VCaP (cell line): ENCODE measurements around the gene IL11.
"Not testable (repeated sequence)": the region's sequence is repeated elsewhere in the genome, so short reads cannot be mapped to it uniquely, and the experiment has no call there.

Experiments used
- H3K27ac ChIP-seq: fragments of 450-650 bp; 2 replicates; pipeline ENCODE4 v1.5.1; 2017
- CTCF ChIP-seq: fragments of 450-650 bp; conservative IDR thresholded peaks from 2 replicates; pipeline ENCODE4 v1.5.1; 2017; ENCODE audit warnings: mild to moderate bottlenecking, moderate library complexity

IL11 gene

GRCh38 chr19:55333870-55334269 is 36.4 kb downstream of the IL11 start:
- no peak overlapping the region for H3K27ac ChIP-seq
- no peak for TF ChIP-seq CTCF

- H3K27ac ChIP-seq = not testable (repeated sequence)
These were observed 40.5 kb downstream of the IL11 start for GRCh38 chr19:55329791-55330190.

- H3K27ac ChIP-seq = not testable (repeated sequence)
These were observed 41.4 kb downstream of the IL11 start for GRCh38 chr19:55328774-55329318.

- no peak within 1 kb of the TSS for H3K27ac ChIP-seq
- no peak for TF ChIP-seq CTCF
These were observed 45.1 kb downstream of the IL11 start, which contains the start of gene TMEM150B for GRCh38 chr19:55325172-55325571. TMEM150B (minus strand) TSS chr19:55325341; CDS start chr19:55321036, 4,305 bp downstream.

- no peak overlapping the region for H3K27ac ChIP-seq
- TF ChIP-seq CTCF = no peak
These were observed 45.6 kb downstream of the IL11 start for GRCh38 chr19:55324662-55325061.

- no peak for TF ChIP-seq CTCF
- no peak overlapping the region for H3K27ac ChIP-seq
These were observed 47.9 kb downstream of the IL11 start for GRCh38 chr19:55322204-55322885.

GRCh38 chr19:55321466-55322137 is 48.7 kb downstream of the IL11 start:
- H3K27ac ChIP-seq = no peak overlapping the region
- TF ChIP-seq CTCF = no peak

- H3K27ac ChIP-seq = no peak overlapping the region
- TF ChIP-seq CTCF = no peak
These were observed 49.3 kb downstream of the IL11 start for GRCh38 chr19:55320844-55321419.
